Osteoblast (primary cell): ENCODE measurements around the gene ADI1. TPM values are rescaled to one million over a fixed set of nuclear protein-coding genes. Genes with fewer than 3 reads are reported as not detected.

ENCODE experiments used
- DNase-seq: peaks from one replicate; pipeline ENCODE4 v3.0.0; 2011; ENCODE audit warnings: low spot score, mixed read lengths; ENCODE audit not compliant: insufficient read length; ENCODE audit errors: missing footprints
- H2AFZ ChIP-seq: 2 replicates; pipeline ENCODE4 v1.6.0; 2011; ENCODE audit warnings: mild to moderate bottlenecking, low read length
- H3K27ac ChIP-seq: 2 replicates; pipeline ENCODE4 v1.5.1; 2011; ENCODE audit warnings: mild to moderate bottlenecking, low read depth, low read length, moderate library complexity
- H3K27me3 ChIP-seq: 2 replicates; pipeline ENCODE4 v1.6.0; 2012; ENCODE audit warnings: mild to moderate bottlenecking, control low read depth, inconsistent platforms, low read length, moderate library complexity; ENCODE audit not compliant: insufficient read depth
- H3K36me3 ChIP-seq: 2 replicates; pipeline ENCODE4 v1.5.1; 2011; ENCODE audit warnings: mild to moderate bottlenecking, low read length, control low read depth, moderate library complexity; ENCODE audit not compliant: insufficient read depth
- H3K4me1 ChIP-seq: 2 replicates; pipeline ENCODE4 v1.5.1; 2011; ENCODE audit warnings: mild to moderate bottlenecking, low read length, control low read depth, moderate library complexity; ENCODE audit not compliant: insufficient read depth
- H3K4me2 ChIP-seq: 2 replicates; pipeline ENCODE4 v1.6.0; 2011; ENCODE audit warnings: mild to moderate bottlenecking, low read length; ENCODE audit not compliant: insufficient read depth
- H3K4me3 ChIP-seq: fragments of 200-600 bp; sonication (generic); 3 replicates; pipeline ENCODE4 v1.5.1; 2012; ENCODE audit warnings: mild to moderate bottlenecking, low read length, inconsistent platforms; ENCODE audit not compliant: insufficient read depth
- H3K79me2 ChIP-seq: 2 replicates; pipeline ENCODE4 v1.6.0; 2012; ENCODE audit warnings: mild to moderate bottlenecking, low read length, control low read depth, inconsistent platforms; ENCODE audit not compliant: insufficient read depth
- H3K9me3 ChIP-seq: 2 replicates; pipeline ENCODE4 v1.5.1; 2011; ENCODE audit warnings: low read depth, low read length, control low read depth
- H4K20me1 ChIP-seq: 2 replicates; pipeline ENCODE4 v1.6.0; 2012; ENCODE audit warnings: mild to moderate bottlenecking, low read length, control low read depth; ENCODE audit not compliant: insufficient read depth
- CTCF ChIP-seq: IDR thresholded peaks from 2 replicates; pipeline ENCODE4 v1.5.1; 2011; ENCODE audit warnings: mild to moderate bottlenecking, low read depth, low read length, moderate library complexity; ENCODE audit errors: extremely low read depth
- total RNA-seq: library from RNA; depleted of rRNA; stranded (reverse); fragments of >200 nt; gene quantifications from 2 replicates; pipeline ENCODE4 v1.2.3, GENCODE V29; 2012

The ADI1 gene
- total RNA-seq, 1 donor: 55.4 TPM

GRCh38 chr2:3488855-3489763, 30.2 kb downstream of the ADI1 start:
- no peaks in the 10 kb centered on the region for H3K36me3 ChIP-seq

GRCh38 chr2:3488061-3488531, 31.2 kb downstream of the ADI1 start:
- TF ChIP-seq CTCF: no peak
- Histone ChIP-seq H3K4me3 (no peak overlapping the region), H3K36me3 (no peaks in the 10 kb centered on the region)

More at GRCh38 chr2:3488855-3489763, 30.2 kb downstream of the ADI1 start:
- TF ChIP-seq CTCF: no peak
- H3K79me2 ChIP-seq: no peaks in the 10 kb centered on the region
- DNase-seq: peak; percentile 55
- no peak overlapping the region for H2AFZ ChIP-seq
- no peaks in the 10 kb centered on the region for H4K20me1 ChIP-seq
- no peaks in the 10 kb centered on the region for H3K27me3 ChIP-seq
- H3K9me3 ChIP-seq: no peaks in the 10 kb centered on the region
- no peak overlapping the region for H3K4me3 ChIP-seq
- no peak overlapping the region for H3K27ac ChIP-seq
- peaks cover 15% of the 10 kb centered on the region for H3K4me1 ChIP-seq
- no peak overlapping the region for H3K4me2 ChIP-seq

GRCh38 chr2:3487432-3487831, 31.9 kb downstream of the ADI1 start:
- H3K27me3 ChIP-seq: no peaks in the 10 kb centered on the region

More at GRCh38 chr2:3488061-3488531, 31.2 kb downstream of the ADI1 start:
- no peak overlapping the region for H3K27ac ChIP-seq
- no peak overlapping the region for H3K4me2 ChIP-seq
- no peaks in the 10 kb centered on the region for H3K9me3 ChIP-seq
- no peaks in the 10 kb centered on the region for H3K27me3 ChIP-seq
- peaks cover 6% of the 10 kb centered on the region for H3K4me1 ChIP-seq
- no peak for DNase-seq
- H3K79me2 ChIP-seq: no peaks in the 10 kb centered on the region
- no peaks in the 10 kb centered on the region for H4K20me1 ChIP-seq
- H2AFZ ChIP-seq: no peak overlapping the region

More at GRCh38 chr2:3487432-3487831, 31.9 kb downstream of the ADI1 start:
- H3K36me3 ChIP-seq: no peaks in the 10 kb centered on the region
- no peaks in the 10 kb centered on the region for H3K9me3 ChIP-seq
- H3K27ac ChIP-seq: no peak overlapping the region
- H3K79me2 ChIP-seq: no peaks in the 10 kb centered on the region
- peak; percentile 85 for DNase-seq
- no peaks in the 10 kb centered on the region for H4K20me1 ChIP-seq
- no peak overlapping the region for H2AFZ ChIP-seq
- no peak overlapping the region for H3K4me2 ChIP-seq
- TF ChIP-seq CTCF: no peak
- H3K4me3 ChIP-seq: no peak overlapping the region
- H3K4me1 ChIP-seq: peaks cover 2% of the 10 kb centered on the region
